WTC11 (cell line): ENCODE data around the gene CEP76. TPM values are rescaled to one million over a fixed set of nuclear protein-coding genes. Genes with fewer than 3 reads are reported as not detected.
A peak's percentile ranks its signal among the peaks of the same experiment; 100 is the strongest.

ENCODE experiments used
- ATAC-seq: fragments of 200-7000 bp; cut with Tn5 transposase; 2 replicates; pipeline ENCODE4 v1.10.0; 2021; ENCODE audit warnings: mild to moderate bottlenecking, moderate library complexity
- CTCF ChIA-PET: fragments of 300-600 bp; sonication (Branson Sonifier 250); formaldehyde crosslinking; loops from one replicate; lab custom pipeline; 2021; ENCODE audit warnings: antibody characterized with exemption; lab: Charles Lee
- POLR2A ChIA-PET: fragments of 350-600 bp; sonication (Branson Sonifier 250); formaldehyde crosslinking; loops from one replicate; lab custom pipeline; 2021; ENCODE audit warnings: antibody characterized with exemption; lab: Charles Lee
- DNase-seq: peaks from one replicate; pipeline ENCODE4 v3.0.0; 2021; ENCODE audit warnings: low spot score
- H3K27ac Mint-ChIP-seq: 2 replicates; pipeline ENCODE4 v1.8.0; 2021; ENCODE audit warnings: mixed read lengths
- H3K27me3 Mint-ChIP-seq: 2 replicates; pipeline ENCODE4 v1.8.0; 2021; ENCODE audit warnings: low read depth, mild to moderate bottlenecking, moderate library complexity, mixed read lengths
- H3K36me3 Mint-ChIP-seq: 2 replicates; pipeline ENCODE4 v1.8.0; 2021; ENCODE audit warnings: mixed read lengths
- H3K4me1 Mint-ChIP-seq: 2 replicates; pipeline ENCODE4 v1.8.0; 2022; ENCODE audit warnings: mixed read lengths
- H3K4me3 Mint-ChIP-seq: 2 replicates; pipeline ENCODE4 v1.8.0; 2021; ENCODE audit warnings: mild to moderate bottlenecking, moderate library complexity, mixed read lengths
- H3K9me3 Mint-ChIP-seq: 2 replicates; pipeline ENCODE4 v1.8.0; 2021; ENCODE audit warnings: mixed read lengths
- ATF1 ChIP-seq: sonication (generic); formaldehyde crosslinking; IDR thresholded peaks from 2 replicates; pipeline ENCODE4 v1.8.1; 2023; ENCODE audit warnings: mild to moderate bottlenecking, moderate library complexity, missing genetic modification reagents
- FOXK1 ChIP-seq: sonication (generic); formaldehyde crosslinking; IDR thresholded peaks from 2 replicates; pipeline ENCODE4 v1.8.0; 2022; ENCODE audit warnings: mild to moderate bottlenecking, moderate library complexity, missing genetic modification reagents
- FOXP4 ChIP-seq: sonication (generic); formaldehyde crosslinking; IDR thresholded peaks from 2 replicates; pipeline ENCODE4 v1.8.0; 2022; ENCODE audit warnings: mild to moderate bottlenecking, missing genetic modification reagents
- HMGXB4 ChIP-seq: sonication (generic); formaldehyde crosslinking; IDR thresholded peaks from 2 replicates; pipeline ENCODE4 v1.8.1; 2023; ENCODE audit warnings: mild to moderate bottlenecking, moderate library complexity, missing genetic modification reagents
- IRF1 ChIP-seq: sonication (generic); formaldehyde crosslinking; IDR thresholded peaks from 2 replicates; pipeline ENCODE4 v1.8.0; 2023; ENCODE audit warnings: missing genetic modification reagents
- JAZF1 ChIP-seq: fragments of 250-450 bp; sonication (Bioruptor Pico); IDR thresholded peaks from 2 replicates; pipeline ENCODE4 v1.9.0; 2021; ENCODE audit warnings: moderate library complexity, mild to moderate bottlenecking, inconsistent platforms
- PRDM15 ChIP-seq: sonication (generic); formaldehyde crosslinking; IDR thresholded peaks from 2 replicates; pipeline ENCODE4 v1.8.0; 2022; ENCODE audit warnings: missing genetic modification reagents
- SMAD3 ChIP-seq: sonication (generic); formaldehyde crosslinking; IDR thresholded peaks from 2 replicates; pipeline ENCODE4 v1.8.0; 2022; ENCODE audit warnings: missing genetic modification reagents, mild to moderate bottlenecking, borderline replicate concordance
- SOX15 ChIP-seq: fragments of 250-450 bp; sonication (Bioruptor Pico); IDR thresholded peaks from 2 replicates; pipeline ENCODE4 v1.9.0; 2021; ENCODE audit warnings: mild to moderate bottlenecking
- ZNF121 ChIP-seq: sonication (generic); formaldehyde crosslinking; IDR thresholded peaks from 2 replicates; pipeline ENCODE4 v1.8.0; 2023; ENCODE audit warnings: missing genetic modification reagents
- ZNF232 ChIP-seq: sonication (generic); formaldehyde crosslinking; IDR thresholded peaks from 2 replicates; pipeline ENCODE4 v1.8.0; 2022; ENCODE audit warnings: mild to moderate bottlenecking, missing genetic modification reagents
- ZNF416 ChIP-seq: fragments of 250-450 bp; sonication (Bioruptor Pico); IDR thresholded peaks from 2 replicates; pipeline ENCODE4 v1.9.0; 2021; ENCODE audit warnings: mild to moderate bottlenecking, inconsistent platforms
- ZNF512 ChIP-seq: sonication (generic); formaldehyde crosslinking; IDR thresholded peaks from 2 replicates; pipeline ENCODE4 v1.8.1; 2022; ENCODE audit warnings: missing genetic modification reagents, borderline replicate concordance
- total RNA-seq: library from RNA; stranded (reverse); gene quantifications from 3 replicates; pipeline ENCODE4 v1.2.3, GENCODE V29; 2021

Gene CEP76
- total RNA-seq, 1 experiment from 2014 or later, result 16.9 TPM

GRCh38 chr18:12652861-12653401 is 49.6 kb downstream of the CEP76 start (continued):
- no peak for TF ChIP-seq IRF1 (CRISPR knock-in tag)

DNA sequence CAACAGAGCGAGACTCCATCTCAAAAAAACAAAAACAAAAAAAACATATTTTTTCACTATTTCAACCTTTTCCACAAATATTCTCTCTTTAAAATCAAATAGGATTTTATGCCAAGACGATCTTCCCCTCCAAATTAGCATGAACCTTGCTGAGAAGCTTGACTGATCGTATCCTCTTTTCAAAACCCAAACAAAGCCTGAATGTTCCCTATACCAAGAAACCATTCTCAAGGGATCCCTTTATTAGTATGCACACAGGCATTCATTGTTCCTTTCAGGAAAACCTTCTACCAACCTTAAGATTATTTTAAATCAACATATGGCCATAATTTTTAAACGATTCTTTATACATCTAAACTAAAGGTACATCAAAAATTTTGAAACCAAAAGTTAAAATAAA is 50.9 kb downstream of the CEP76 start:
- ATAC-seq, result peak; percentile 65
- peaks cover 65% of the 10 kb centered on the region for H3K4me1 Mint-ChIP-seq
- H3K27me3 Mint-ChIP-seq, result peaks cover 14% of the 10 kb centered on the region
- H3K36me3 Mint-ChIP-seq, result no peaks in the 10 kb centered on the region
- H3K27ac Mint-ChIP-seq, result peak overlapping the region; percentile 82
- DNase-seq, result no peak
- TF ChIP-seq ZNF416 (no peak), ATF1 (CRISPR knock-in tag) (no peak), ZNF232 (CRISPR knock-in tag) (no peak), ZNF121 (CRISPR knock-in tag) (no peak), IRF1 (CRISPR knock-in tag) (no peak), SOX15 (no peak), HMGXB4 (CRISPR knock-in tag) (no peak)
- no peak overlapping the region for H3K4me3 Mint-ChIP-seq
- CTCF ChIA-PET, result interaction anchor here (0.5 kb wide), 1 partner anchor 112 kb away, joined by 3 read pairs; no protein-coding TSS in a partner anchor
- POLR2A ChIA-PET, result no interaction called here
- no peaks in the 10 kb centered on the region for H3K9me3 Mint-ChIP-seq

GRCh38 chr18:12647773-12648172 is 54.8 kb downstream of the CEP76 start:
- no peak for DNase-seq
- no peaks in the 10 kb centered on the region for H3K36me3 Mint-ChIP-seq
- ChIA-PET POLR2A (no interaction called here), CTCF (no interaction called here)
- peaks cover 57% of the 10 kb centered on the region for H3K4me1 Mint-ChIP-seq
- no peak overlapping the region for H3K27ac Mint-ChIP-seq
- peak; percentile 46; the same call in 1 of the 2 replicates for TF ChIP-seq FOXP4 (CRISPR knock-in tag)
- TF ChIP-seq SOX15, result no peak
- no peak for TF ChIP-seq FOXK1 (CRISPR knock-in tag)
- no peaks in the 10 kb centered on the region for H3K27me3 Mint-ChIP-seq
- ATAC-seq, result peak; percentile 57
- peak overlapping the region; percentile 4; the same call in 1 of the 2 replicates for H3K4me3 Mint-ChIP-seq
- H3K9me3 Mint-ChIP-seq, result no peaks in the 10 kb centered on the region

DNA sequence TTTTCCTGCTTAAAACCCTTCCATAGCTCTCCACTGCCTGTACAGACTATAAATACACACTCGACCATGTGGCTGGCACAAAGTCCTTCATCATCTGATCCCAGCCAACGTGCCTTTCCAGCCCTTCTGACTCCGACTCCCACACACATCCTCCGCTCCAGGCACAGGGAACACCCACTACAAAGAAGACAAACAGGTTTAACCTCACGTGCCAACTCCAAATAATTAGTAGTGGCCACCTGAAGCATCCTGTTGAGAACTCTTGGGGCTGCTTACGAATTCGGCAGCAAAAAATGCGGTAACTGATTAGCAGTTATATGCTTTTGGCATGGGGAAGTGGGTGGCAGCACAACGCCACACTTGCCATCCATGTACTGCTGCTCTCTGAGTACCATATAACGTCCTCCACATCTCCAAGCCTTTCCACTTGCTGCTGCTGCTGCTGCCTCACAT is 56.7 kb downstream of the CEP76 start:
- ChIA-PET POLR2A (no interaction called here), CTCF (no interaction called here)
- Mint-ChIP-seq H3K27ac (peak overlapping the region; percentile 22), H3K36me3 (no peaks in the 10 kb centered on the region), H3K4me1 (peaks cover 41% of the 10 kb centered on the region), H3K9me3 (no peaks in the 10 kb centered on the region), H3K27me3 (no peaks in the 10 kb centered on the region), H3K4me3 (no peak overlapping the region)
- DNase-seq (no peak), ATAC-seq (peak; percentile 50)
- TF ChIP-seq ZNF232 (CRISPR knock-in tag), result 0 out of 2 replicates have a peak, but pooled peaks have one; percentile 33
- TF ChIP-seq ZNF512, result no peak
- TF ChIP-seq PRDM15, result peak; percentile 66
- no peak for TF ChIP-seq HMGXB4 (CRISPR knock-in tag)
- TF ChIP-seq SMAD3 (CRISPR knock-in tag), result no peak
- no peak for TF ChIP-seq JAZF1 (CRISPR knock-in tag)
